T-helper 2 cell treated with Interferon-gamma antibody and Interleukin-4, amounts not matched to agents 5 μg/mL and 100 μg/mL, for 36 hours (primary cell): Measurements from ENCODE around the gene HNRNPH3.
A peak's percentile ranks its signal among the peaks of the same experiment; 100 is the strongest.
"Not testable (repeated sequence)": the region's sequence is repeated elsewhere in the genome, so short reads cannot be mapped to it uniquely, and the experiment has no call there.

Experiments used
- DNase-seq: peaks from one replicate; pipeline ENCODE4 v3.0.0; 2021; ENCODE audit warnings: low spot score
- H3K27ac Mint-ChIP-seq: one replicate; pipeline ENCODE4 v1.8.0; 2021; ENCODE audit warnings: mild to moderate bottlenecking, mixed read lengths
- H3K27me3 Mint-ChIP-seq: one replicate; pipeline ENCODE4 v1.8.0; 2021; ENCODE audit warnings: low read depth, mixed read lengths
- H3K36me3 Mint-ChIP-seq: one replicate; pipeline ENCODE4 v1.8.0; 2021; ENCODE audit warnings: low read depth, mixed read lengths
- H3K4me1 Mint-ChIP-seq: one replicate; pipeline ENCODE4 v1.8.0; 2021; ENCODE audit warnings: low read depth, mixed read lengths
- H3K4me3 Mint-ChIP-seq: one replicate; pipeline ENCODE4 v1.8.0; 2022; ENCODE audit warnings: mild to moderate bottlenecking, moderate library complexity, mixed read lengths
- H3K9me3 Mint-ChIP-seq: one replicate; pipeline ENCODE4 v1.8.0; 2021; ENCODE audit warnings: mixed read lengths

HNRNPH3 gene

GRCh38 chr10:68331455-68332258 lies at the start of gene HNRNPH3:
TSS of gene HNRNPH3 (plus strand) at chr10:68332064. CDS start at chr10:68337222, 5,158 bp downstream.
- H3K4me3 Mint-ChIP-seq: peak within 1 kb of the TSS; percentile 99
- H3K9me3 Mint-ChIP-seq: no peaks in the 10 kb centered on the region
- peaks cover 35% of the 10 kb centered on the region for H3K36me3 Mint-ChIP-seq
- H3K4me1 Mint-ChIP-seq: peaks cover 41% of the 10 kb centered on the region
- H3K27me3 Mint-ChIP-seq: no peaks in the 10 kb centered on the region
- H3K27ac Mint-ChIP-seq: peak within 1 kb of the TSS; percentile 100
- peak; percentile 98 for DNase-seq

GRCh38 chr10:68284062-68285001 lies 47.5 kb upstream of the HNRNPH3 start:
- H3K27ac Mint-ChIP-seq: no peak overlapping the region
- H3K4me3 Mint-ChIP-seq: no peak overlapping the region
- no peaks in the 10 kb centered on the region for H3K4me1 Mint-ChIP-seq
- H3K27me3 Mint-ChIP-seq: no peaks in the 10 kb centered on the region
- H3K36me3 Mint-ChIP-seq: no peaks in the 10 kb centered on the region
- DNase-seq: no peak
- no peaks in the 10 kb centered on the region for H3K9me3 Mint-ChIP-seq

- Mint-ChIP-seq H3K9me3 (no peaks in the 10 kb centered on the region), H3K27ac (no peak overlapping the region), H3K27me3 (no peaks in the 10 kb centered on the region)
These were observed 43.1 kb upstream of the HNRNPH3 start for GRCh38 chr10:68288717-68289116.

GRCh38 chr10:68290736-68291135 lies 41.1 kb upstream of the HNRNPH3 start:
- no peak for DNase-seq
- H3K4me3 Mint-ChIP-seq: no peak overlapping the region
- H3K27me3 Mint-ChIP-seq: no peaks in the 10 kb centered on the region
- H3K36me3 Mint-ChIP-seq: no peaks in the 10 kb centered on the region
- H3K27ac Mint-ChIP-seq: no peak overlapping the region
- no peaks in the 10 kb centered on the region for H3K4me1 Mint-ChIP-seq
- H3K9me3 Mint-ChIP-seq: no peaks in the 10 kb centered on the region

More at GRCh38 chr10:68288717-68289116, 43.1 kb upstream of the HNRNPH3 start:
- Mint-ChIP-seq H3K4me3 (no peak overlapping the region), H3K4me1 (no peaks in the 10 kb centered on the region), H3K36me3 (no peaks in the 10 kb centered on the region)
- DNase-seq: no peak

GRCh38 chr10:68296843-68297663 lies 34.8 kb upstream of the HNRNPH3 start:
- no peak for DNase-seq
- Mint-ChIP-seq H3K36me3 (no peaks in the 10 kb centered on the region), H3K4me1 (no peaks in the 10 kb centered on the region), H3K27me3 (no peaks in the 10 kb centered on the region), H3K27ac (no peak overlapping the region), H3K4me3 (no peak overlapping the region), H3K9me3 (no peaks in the 10 kb centered on the region)

GRCh38 chr10:68301301-68301700 lies 30.6 kb upstream of the HNRNPH3 start:
- H3K9me3 Mint-ChIP-seq: no peaks in the 10 kb centered on the region
- no peaks in the 10 kb centered on the region for H3K27me3 Mint-ChIP-seq
- H3K36me3 Mint-ChIP-seq: no peaks in the 10 kb centered on the region
- DNase-seq: no peak
- H3K4me3 Mint-ChIP-seq: no peak overlapping the region
- no peak overlapping the region for H3K27ac Mint-ChIP-seq
- no peaks in the 10 kb centered on the region for H3K4me1 Mint-ChIP-seq

DNA sequence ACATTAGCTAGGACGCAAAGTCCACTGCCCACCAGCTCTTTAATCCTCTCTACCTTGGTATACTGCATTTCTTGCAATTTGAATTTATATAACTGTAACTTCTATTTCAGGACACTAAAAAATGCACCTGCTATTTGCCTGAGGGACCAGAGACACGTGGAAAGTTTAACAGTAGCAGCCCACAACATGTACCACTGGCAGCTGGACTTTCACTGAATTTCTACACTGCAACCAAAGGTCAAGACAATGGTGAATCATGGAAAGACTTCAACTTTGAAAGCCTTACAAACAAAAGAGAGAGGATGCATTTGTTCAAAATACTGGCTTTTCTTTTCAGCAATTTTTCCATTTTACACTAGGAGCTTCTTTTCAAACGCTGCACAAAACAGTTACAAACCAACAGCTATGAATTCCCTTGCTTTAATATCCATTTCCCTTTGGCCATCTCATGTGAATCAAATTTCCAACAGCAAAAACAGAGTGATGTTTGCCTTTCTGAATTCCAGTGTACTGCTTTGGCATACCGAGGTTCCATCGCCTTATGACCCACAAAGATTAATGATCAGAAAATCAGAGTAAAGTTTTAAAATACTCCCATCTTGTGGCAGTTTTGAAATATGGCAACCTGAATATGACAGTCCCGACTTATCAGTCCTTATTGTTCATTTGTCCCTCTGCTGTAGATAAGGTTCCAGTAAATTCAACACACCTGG lies 29.9 kb upstream of the HNRNPH3 start:
- H3K4me1 Mint-ChIP-seq: no peaks in the 10 kb centered on the region
- DNase-seq: no peak

GRCh38 chr10:68302503-68302823 lies 29.4 kb upstream of the HNRNPH3 start:
- no peak overlapping the region for H3K4me3 Mint-ChIP-seq
- no peaks in the 10 kb centered on the region for H3K36me3 Mint-ChIP-seq
- H3K27ac Mint-ChIP-seq: no peak overlapping the region
- no peaks in the 10 kb centered on the region for H3K9me3 Mint-ChIP-seq
- DNase-seq: no peak
- no peaks in the 10 kb centered on the region for H3K4me1 Mint-ChIP-seq
- H3K27me3 Mint-ChIP-seq: no peaks in the 10 kb centered on the region

More for the DNA sequence above, 29.9 kb upstream of the HNRNPH3 start:
- no peaks in the 10 kb centered on the region for H3K27me3 Mint-ChIP-seq
- H3K36me3 Mint-ChIP-seq: no peaks in the 10 kb centered on the region
- H3K27ac Mint-ChIP-seq: no peak overlapping the region
- H3K9me3 Mint-ChIP-seq: no peaks in the 10 kb centered on the region
- no peak overlapping the region for H3K4me3 Mint-ChIP-seq

GRCh38 chr10:68302871-68303270 lies 29.0 kb upstream of the HNRNPH3 start:
- Mint-ChIP-seq H3K9me3 (no peaks in the 10 kb centered on the region), H3K4me1 (no peaks in the 10 kb centered on the region), H3K4me3 (no peak overlapping the region), H3K27me3 (no peaks in the 10 kb centered on the region), H3K36me3 (no peaks in the 10 kb centered on the region), H3K27ac (no peak overlapping the region)
- no peak for DNase-seq

DNA sequence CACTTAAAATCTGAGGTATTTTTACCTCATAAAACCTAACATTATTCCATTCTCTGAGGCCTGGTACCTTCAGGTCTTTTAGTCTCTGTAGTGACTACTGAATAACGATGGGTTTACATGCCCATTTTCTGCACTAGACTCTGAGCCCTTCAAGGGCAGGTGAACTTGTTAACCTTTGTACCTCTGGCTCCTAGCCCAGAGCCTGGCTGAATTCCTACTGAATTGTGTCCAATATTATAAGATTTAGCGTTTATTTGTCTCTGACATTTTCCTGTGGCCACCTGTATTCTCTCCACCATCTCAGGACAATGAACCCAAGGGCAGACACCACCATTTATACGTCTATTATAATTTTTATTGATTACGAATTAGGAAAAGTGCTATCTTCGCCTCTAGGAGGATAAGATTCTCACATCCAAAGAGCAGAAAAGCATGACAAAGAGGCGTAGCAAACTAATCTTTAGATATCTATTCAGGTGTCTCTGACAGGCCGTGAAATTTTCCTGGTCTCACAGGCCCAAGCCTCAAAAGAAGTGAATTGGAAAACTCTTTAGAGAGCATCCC lies 27.9 kb upstream of the HNRNPH3 start:
- no peaks in the 10 kb centered on the region for H3K9me3 Mint-ChIP-seq
- no peaks in the 10 kb centered on the region for H3K36me3 Mint-ChIP-seq
- H3K4me1 Mint-ChIP-seq: no peaks in the 10 kb centered on the region
- H3K27ac Mint-ChIP-seq: no peak overlapping the region
- H3K27me3 Mint-ChIP-seq: no peaks in the 10 kb centered on the region
- H3K4me3 Mint-ChIP-seq: no peak overlapping the region
- no peak for DNase-seq

DNA sequence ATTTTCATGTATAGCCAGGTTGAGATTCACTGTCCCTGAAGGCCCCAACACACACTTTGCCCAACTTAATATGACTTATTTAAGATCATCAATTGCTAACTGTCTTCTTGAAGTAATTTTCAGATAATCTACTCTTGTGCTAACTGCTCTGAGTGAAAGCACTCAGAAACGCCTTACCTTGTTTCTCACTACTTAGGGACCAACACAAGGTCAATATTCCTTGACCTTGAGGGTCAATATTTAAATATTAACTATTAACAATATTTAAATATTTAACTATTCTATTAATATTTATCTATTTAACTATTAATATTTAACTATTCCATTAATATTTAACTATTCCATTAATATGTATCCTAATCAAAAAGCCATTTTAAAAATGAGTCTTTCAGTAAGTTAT lies 26.0 kb upstream of the HNRNPH3 start:
- Mint-ChIP-seq H3K4me1 (no peaks in the 10 kb centered on the region), H3K36me3 (no peaks in the 10 kb centered on the region), H3K4me3 (no peak overlapping the region), H3K27me3 (no peaks in the 10 kb centered on the region), H3K27ac (no peak overlapping the region), H3K9me3 (no peaks in the 10 kb centered on the region)
- no peak for DNase-seq

- Mint-ChIP-seq H3K4me3 (no peak overlapping the region), H3K36me3 (peaks cover 3% of the 10 kb centered on the region), H3K4me1 (peaks cover 5% of the 10 kb centered on the region), H3K27ac (no peak overlapping the region), H3K9me3 (peaks cover under 1% of the 10 kb centered on the region), H3K27me3 (peaks cover 2% of the 10 kb centered on the region)
- no peak for DNase-seq
These were observed 21.3 kb upstream of the HNRNPH3 start for GRCh38 chr10:68310531-68310930.

GRCh38 chr10:68314930-68315329 lies 16.9 kb upstream of the HNRNPH3 start:
- peaks cover 11% of the 10 kb centered on the region for H3K4me1 Mint-ChIP-seq
- not testable (repeated sequence) for H3K27ac Mint-ChIP-seq, H3K27me3 Mint-ChIP-seq, H3K4me3 Mint-ChIP-seq, DNase-seq
- H3K9me3 Mint-ChIP-seq: peaks cover 17% of the 10 kb centered on the region
- H3K36me3 Mint-ChIP-seq: peaks cover 15% of the 10 kb centered on the region
